Neural cell (in vitro differentiated cells): ENCODE data around the gene MEX3A.

ENCODE experiments used
- CTCF ChIP-seq: fragments of 450-650 bp; IDR thresholded peaks from 2 replicates; pipeline ENCODE4 v1.5.1; 2014; ENCODE audit warnings: antibody characterized with exemption, mild to moderate bottlenecking, moderate library complexity; ENCODE audit not compliant: poor library complexity, severe bottlenecking
- EP300 ChIP-seq: fragments of 450-650 bp; conservative IDR thresholded peaks from 2 replicates; pipeline ENCODE4 v1.6.1; 2014; ENCODE audit warnings: antibody characterized with exemption, mild to moderate bottlenecking, moderate library complexity; ENCODE audit not compliant: poor library complexity, severe bottlenecking
- EZH2 ChIP-seq: fragments of 200-600, 300-800 bp; shearing (Covaris generic), sonication (generic); IDR thresholded peaks from 2 replicates; pipeline ENCODE4 v1.6.1; 2014; ENCODE audit warnings: antibody characterized with exemption, low read length, borderline replicate concordance, mild to moderate bottlenecking; ENCODE audit not compliant: insufficient read depth, poor library complexity, severe bottlenecking
- MXI1 ChIP-seq: fragments of 450-650 bp; conservative IDR thresholded peaks from 2 replicates; pipeline ENCODE4 v1.6.1; 2014; ENCODE audit warnings: antibody characterized with exemption, mild to moderate bottlenecking; ENCODE audit not compliant: poor library complexity, severe bottlenecking
- POLR2AphosphoS5 ChIP-seq: IDR thresholded peaks from 2 replicates; pipeline ENCODE4 v1.6.1; 2012
- RAD21 ChIP-seq: fragments of 450-650 bp; conservative IDR thresholded peaks from 2 replicates; pipeline ENCODE4 v1.6.1; 2014; ENCODE audit warnings: antibody characterized with exemption, mild to moderate bottlenecking, moderate library complexity
- TAF1 ChIP-seq: IDR thresholded peaks from 2 replicates; pipeline ENCODE4 v1.6.1; 2012; ENCODE audit warnings: low read depth
- TF ChIP-seq, protein P1 (sequence below): IDR thresholded peaks from 2 replicates; pipeline ENCODE4 v1.6.1; 2012; ENCODE audit warnings: borderline replicate concordance

- TF ChIP-seq, protein P1, sequence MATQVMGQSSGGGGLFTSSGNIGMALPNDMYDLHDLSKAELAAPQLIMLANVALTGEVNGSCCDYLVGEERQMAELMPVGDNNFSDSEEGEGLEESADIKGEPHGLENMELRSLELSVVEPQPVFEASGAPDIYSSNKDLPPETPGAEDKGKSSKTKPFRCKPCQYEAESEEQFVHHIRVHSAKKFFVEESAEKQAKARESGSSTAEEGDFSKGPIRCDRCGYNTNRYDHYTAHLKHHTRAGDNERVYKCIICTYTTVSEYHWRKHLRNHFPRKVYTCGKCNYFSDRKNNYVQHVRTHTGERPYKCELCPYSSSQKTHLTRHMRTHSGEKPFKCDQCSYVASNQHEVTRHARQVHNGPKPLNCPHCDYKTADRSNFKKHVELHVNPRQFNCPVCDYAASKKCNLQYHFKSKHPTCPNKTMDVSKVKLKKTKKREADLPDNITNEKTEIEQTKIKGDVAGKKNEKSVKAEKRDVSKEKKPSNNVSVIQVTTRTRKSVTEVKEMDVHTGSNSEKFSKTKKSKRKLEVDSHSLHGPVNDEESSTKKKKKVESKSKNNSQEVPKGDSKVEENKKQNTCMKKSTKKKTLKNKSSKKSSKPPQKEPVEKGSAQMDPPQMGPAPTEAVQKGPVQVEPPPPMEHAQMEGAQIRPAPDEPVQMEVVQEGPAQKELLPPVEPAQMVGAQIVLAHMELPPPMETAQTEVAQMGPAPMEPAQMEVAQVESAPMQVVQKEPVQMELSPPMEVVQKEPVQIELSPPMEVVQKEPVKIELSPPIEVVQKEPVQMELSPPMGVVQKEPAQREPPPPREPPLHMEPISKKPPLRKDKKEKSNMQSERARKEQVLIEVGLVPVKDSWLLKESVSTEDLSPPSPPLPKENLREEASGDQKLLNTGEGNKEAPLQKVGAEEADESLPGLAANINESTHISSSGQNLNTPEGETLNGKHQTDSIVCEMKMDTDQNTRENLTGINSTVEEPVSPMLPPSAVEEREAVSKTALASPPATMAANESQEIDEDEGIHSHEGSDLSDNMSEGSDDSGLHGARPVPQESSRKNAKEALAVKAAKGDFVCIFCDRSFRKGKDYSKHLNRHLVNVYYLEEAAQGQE = no peak
- TF ChIP-seq POLR2AphosphoS5 (no peak), CTCF (no peak), EP300 (no peak), RAD21 (no peak), TAF1 (no peak), MXI1 (no peak), EZH2 (no peak)
Measured at GRCh38 chr1:156114919-156115513, 32.8 kb upstream of the MEX3A start.
